KOPT-K1 (cell line): ENCODE data around the gene HSPG2.
"Not testable (repeated sequence)": the region's sequence is repeated elsewhere in the genome, so short reads cannot be mapped to it uniquely, and the experiment has no call there.

Experiments
- H3K27ac ChIP-seq: fragments of 200-600 bp; sonication (generic); 2 replicates; pipeline ENCODE4 v1.5.1; 2016; ENCODE audit warnings: antibody characterized with exemption, mild to moderate bottlenecking, low read depth, low read length; ENCODE audit not compliant: poor library complexity, severe bottlenecking
- H3K36me3 ChIP-seq: fragments of 200-600 bp; sonication (generic); 2 replicates; pipeline ENCODE4 v1.5.1; 2017; ENCODE audit warnings: antibody characterized with exemption, mild to moderate bottlenecking, low read length, moderate library complexity; ENCODE audit not compliant: insufficient read depth
- H3K9me3 ChIP-seq: fragments of 200-600 bp; sonication (generic); 2 replicates; pipeline ENCODE4 v1.5.1; 2017; ENCODE audit warnings: antibody characterized with exemption, low read length, mild to moderate bottlenecking; ENCODE audit not compliant: insufficient read depth, poor library complexity, severe bottlenecking

Gene HSPG2

GRCh38 chr1:21966247-21967000 lies 29.3 kb upstream of the HSPG2 start:
- Histone ChIP-seq H3K27ac (no peak overlapping the region), H3K36me3 (no peaks in the 10 kb centered on the region), H3K9me3 (no peaks in the 10 kb centered on the region)

- no peaks in the 10 kb centered on the region for H3K9me3 ChIP-seq
- H3K36me3 ChIP-seq: no peaks in the 10 kb centered on the region
- no peak overlapping the region for H3K27ac ChIP-seq
These were observed 26.5 kb upstream of the HSPG2 start for GRCh38 chr1:21963477-21964217.

GRCh38 chr1:21961799-21962198 lies 24.7 kb upstream of the HSPG2 start:
- H3K36me3 ChIP-seq: no peaks in the 10 kb centered on the region
- no peaks in the 10 kb centered on the region for H3K9me3 ChIP-seq
- no peak overlapping the region for H3K27ac ChIP-seq

GRCh38 chr1:21961337-21961736 lies 24.2 kb upstream of the HSPG2 start:
- Histone ChIP-seq H3K9me3 (no peaks in the 10 kb centered on the region), H3K36me3 (no peaks in the 10 kb centered on the region), H3K27ac (no peak overlapping the region)

- no peaks in the 10 kb centered on the region for H3K36me3 ChIP-seq
- H3K9me3 ChIP-seq: no peaks in the 10 kb centered on the region
- no peak overlapping the region for H3K27ac ChIP-seq
These were observed 19.8 kb upstream of the HSPG2 start for GRCh38 chr1:21956720-21957552.

DNA sequence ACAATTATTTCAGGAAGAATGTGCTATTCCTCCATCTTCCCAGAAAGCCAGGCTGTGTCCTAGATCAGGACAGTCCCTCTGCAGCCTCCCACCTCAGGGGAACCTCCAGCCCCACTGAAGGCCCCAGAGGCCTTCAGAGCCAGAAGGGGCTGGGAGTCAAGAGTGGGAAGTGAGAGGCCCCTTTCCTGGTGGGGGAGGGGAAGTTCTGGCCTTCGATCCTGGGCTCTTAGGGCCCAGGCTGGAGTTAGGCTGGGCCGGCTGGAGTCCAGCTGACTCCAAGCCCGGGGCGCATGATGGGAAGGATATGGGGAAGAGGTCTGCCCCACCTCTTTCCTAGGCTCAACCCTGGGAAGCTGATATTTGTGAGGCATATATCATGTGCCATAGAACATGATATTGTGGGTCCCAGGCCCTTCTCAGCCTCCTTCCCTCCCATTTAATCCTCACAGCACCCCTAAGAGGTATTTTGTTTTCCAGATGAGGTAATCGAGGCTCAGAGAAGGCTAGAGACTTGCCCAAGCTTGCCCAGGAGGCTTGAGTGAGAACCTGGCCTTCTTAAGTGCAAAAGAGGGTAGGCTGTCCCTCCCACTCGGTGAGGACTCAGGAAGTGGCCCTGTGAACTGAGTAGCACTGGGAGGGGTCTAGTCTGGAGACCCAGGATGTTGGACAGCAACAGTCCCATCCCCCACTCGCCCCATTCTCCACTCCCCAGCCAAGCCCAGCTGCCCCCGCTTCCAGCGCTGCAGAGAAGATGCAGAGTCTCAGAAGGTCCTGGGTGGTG lies 18.6 kb upstream of the HSPG2 start:
- Histone ChIP-seq H3K36me3 (no peaks in the 10 kb centered on the region), H3K27ac (no peak overlapping the region), H3K9me3 (no peaks in the 10 kb centered on the region)

GRCh38 chr1:21955058-21955457 lies 17.9 kb upstream of the HSPG2 start:
- H3K27ac ChIP-seq: no peak overlapping the region
- no peaks in the 10 kb centered on the region for H3K36me3 ChIP-seq
- no peaks in the 10 kb centered on the region for H3K9me3 ChIP-seq

- Histone ChIP-seq H3K36me3 (no peaks in the 10 kb centered on the region), H3K27ac (no peak overlapping the region), H3K9me3 (no peaks in the 10 kb centered on the region)
These were observed 15.8 kb upstream of the HSPG2 start for GRCh38 chr1:21952786-21953520.

DNA sequence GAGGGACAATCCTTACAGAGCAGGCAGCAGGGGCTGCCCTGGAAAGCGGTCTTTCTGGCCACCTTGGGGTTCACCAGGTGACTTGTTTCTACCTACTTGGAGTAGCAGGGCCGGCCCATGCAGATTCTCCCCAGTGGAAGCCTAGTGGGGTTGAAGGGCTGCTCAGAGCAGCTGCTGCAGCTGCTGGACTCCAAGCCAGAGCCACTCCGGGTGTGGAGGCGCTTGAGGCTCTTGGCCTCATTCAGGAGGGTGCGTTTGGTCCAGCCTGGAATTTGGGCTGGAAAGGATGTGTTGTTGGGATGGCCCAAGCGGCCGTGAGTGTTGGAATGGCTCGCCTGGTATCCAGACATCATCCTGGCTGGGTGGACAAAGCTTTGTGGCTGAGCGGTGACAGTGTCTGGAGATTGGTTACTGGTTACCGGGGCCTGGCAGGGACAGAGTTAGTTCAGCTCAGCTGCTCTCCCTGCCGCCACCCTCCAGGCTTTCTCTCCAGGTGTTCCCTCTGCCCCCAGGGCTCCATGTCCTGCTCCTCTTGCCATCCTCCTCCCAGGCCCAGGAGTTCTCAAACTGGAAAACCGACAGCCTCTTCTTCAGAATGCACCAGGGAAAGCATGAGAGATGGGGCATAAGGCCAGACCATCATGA lies 14.2 kb upstream of the HSPG2 start:
- Histone ChIP-seq H3K9me3 (no peaks in the 10 kb centered on the region), H3K36me3 (no peaks in the 10 kb centered on the region), H3K27ac (no peak overlapping the region)

DNA sequence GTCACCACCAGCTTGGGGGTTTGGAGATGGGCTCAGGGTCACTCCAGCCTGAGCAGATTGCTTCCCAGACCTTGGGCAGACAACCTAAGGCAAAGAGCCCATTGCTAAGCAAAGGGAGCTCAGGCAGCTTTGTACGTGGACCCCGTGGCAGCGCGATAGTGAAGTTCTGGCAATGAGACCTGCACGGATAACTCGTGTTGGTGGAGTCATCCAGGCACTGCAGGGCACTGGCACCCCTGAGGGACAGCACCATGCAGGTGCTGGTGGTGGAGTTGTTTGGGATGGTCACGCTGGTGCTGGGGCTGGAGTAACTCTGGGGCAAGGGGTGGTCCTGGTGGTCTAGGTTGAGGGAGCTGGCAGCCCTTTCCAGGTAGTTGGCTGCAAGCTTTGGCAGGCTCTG lies 13.6 kb upstream of the HSPG2 start:
- no peak overlapping the region for H3K27ac ChIP-seq

GRCh38 chr1:21946836-21947587 lies 9.9 kb upstream of the HSPG2 start:
- H3K36me3 ChIP-seq: no peaks in the 10 kb centered on the region

More for the DNA sequence above, 13.6 kb upstream of the HSPG2 start:
- Histone ChIP-seq H3K9me3 (no peaks in the 10 kb centered on the region), H3K36me3 (no peaks in the 10 kb centered on the region)

DNA sequence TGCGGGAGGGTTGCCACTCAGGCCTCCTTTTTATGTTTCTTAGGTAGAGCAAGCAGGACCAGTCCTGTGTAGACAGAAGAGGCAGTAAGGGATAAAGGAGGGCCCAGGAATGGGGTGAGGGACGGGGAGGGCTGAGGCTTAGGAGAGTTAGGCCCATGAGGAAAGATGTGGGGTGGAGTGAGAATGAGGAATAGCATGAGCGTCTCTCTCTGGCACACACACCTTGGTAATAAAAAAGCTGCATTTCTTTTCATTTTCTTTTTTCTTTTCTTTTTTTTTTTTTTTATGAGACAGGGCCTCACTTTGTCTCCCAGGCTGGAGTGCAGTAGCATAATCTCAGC lies 7.6 kb upstream of the HSPG2 start:
- Histone ChIP-seq H3K36me3 (no peaks in the 10 kb centered on the region), H3K9me3 (no peaks in the 10 kb centered on the region), H3K27ac (no peak overlapping the region)

More at GRCh38 chr1:21946836-21947587, 9.9 kb upstream of the HSPG2 start:
- no peak overlapping the region for H3K27ac ChIP-seq
- H3K9me3 ChIP-seq: no peaks in the 10 kb centered on the region

- H3K9me3 ChIP-seq, H3K27ac ChIP-seq: not testable (repeated sequence)
These were observed 6.0 kb upstream of the HSPG2 start for GRCh38 chr1:21942959-21943640.

More at GRCh38 chr1:21942959-21943640, 6.0 kb upstream of the HSPG2 start:
- not testable (repeated sequence) for H3K36me3 ChIP-seq
